AG04449 (cell line): ENCODE results near the gene SLC9C1.

Experiments used
- CTCF ChIA-PET: fragments of 350-600 bp; formaldehyde crosslinking; extraction: SDS; loops from one replicate; lab custom pipeline; 2021; ENCODE audit warnings: antibody characterized with exemption; lab: Yijun Ruan, JAX
- POLR2A ChIA-PET: fragments of 400-600, 350-600 bp; formaldehyde crosslinking; extraction: SDS; loops from one replicate; lab custom pipeline; 2020; ENCODE audit warnings: antibody characterized with exemption, inconsistent platforms; lab: Yijun Ruan, JAX
- DNase-seq: peaks from one replicate; pipeline ENCODE4 v3.0.0-alpha.2; 2010; ENCODE audit warnings: low read depth, low spot score
- H3K4me3 ChIP-seq: 2 replicates; pipeline ENCODE4 v1.5.1; 2011; ENCODE audit warnings: low read depth, mild to moderate bottlenecking, control low read depth, low read length
- TF ChIP-seq, protein P1 (sequence below): IDR thresholded peaks from one replicate; pipeline ENCODE4 v1.5.1; 2011; ENCODE audit warnings: mild to moderate bottlenecking, moderate library complexity, low read length, control low read depth, inconsistent platforms; ENCODE audit not compliant: insufficient read depth; ENCODE audit errors: missing control alignments

SLC9C1 gene

DNA sequence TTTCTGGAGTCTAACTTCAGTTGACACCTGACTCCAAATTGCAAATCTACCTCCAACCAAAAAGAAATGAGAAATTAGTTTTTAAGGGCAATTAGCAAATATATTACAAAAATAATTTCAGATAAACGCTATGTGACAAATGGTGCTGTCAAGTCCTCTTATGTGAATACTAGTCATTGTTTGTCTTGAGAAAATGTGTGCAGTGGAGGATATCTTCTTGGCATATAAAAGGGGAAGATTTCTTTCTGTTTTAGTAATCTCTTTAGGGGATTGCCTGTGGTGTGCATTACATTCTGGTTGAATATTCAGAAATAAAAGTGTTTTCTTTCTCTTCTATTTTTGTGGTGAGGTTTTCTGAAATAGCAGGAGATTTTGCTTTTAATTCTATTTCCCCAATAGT, 158.0 kb downstream of the SLC9C1 start:
- TF ChIP-seq, protein P1, sequence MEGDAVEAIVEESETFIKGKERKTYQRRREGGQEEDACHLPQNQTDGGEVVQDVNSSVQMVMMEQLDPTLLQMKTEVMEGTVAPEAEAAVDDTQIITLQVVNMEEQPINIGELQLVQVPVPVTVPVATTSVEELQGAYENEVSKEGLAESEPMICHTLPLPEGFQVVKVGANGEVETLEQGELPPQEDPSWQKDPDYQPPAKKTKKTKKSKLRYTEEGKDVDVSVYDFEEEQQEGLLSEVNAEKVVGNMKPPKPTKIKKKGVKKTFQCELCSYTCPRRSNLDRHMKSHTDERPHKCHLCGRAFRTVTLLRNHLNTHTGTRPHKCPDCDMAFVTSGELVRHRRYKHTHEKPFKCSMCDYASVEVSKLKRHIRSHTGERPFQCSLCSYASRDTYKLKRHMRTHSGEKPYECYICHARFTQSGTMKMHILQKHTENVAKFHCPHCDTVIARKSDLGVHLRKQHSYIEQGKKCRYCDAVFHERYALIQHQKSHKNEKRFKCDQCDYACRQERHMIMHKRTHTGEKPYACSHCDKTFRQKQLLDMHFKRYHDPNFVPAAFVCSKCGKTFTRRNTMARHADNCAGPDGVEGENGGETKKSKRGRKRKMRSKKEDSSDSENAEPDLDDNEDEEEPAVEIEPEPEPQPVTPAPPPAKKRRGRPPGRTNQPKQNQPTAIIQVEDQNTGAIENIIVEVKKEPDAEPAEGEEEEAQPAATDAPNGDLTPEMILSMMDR = no peak
- ChIA-PET POLR2A (no interaction called here), CTCF (interaction anchor here (0.9 to 5.2 kb wide), 7 partner anchors 9 to 406 kb away, joined by 3 to 42 read pairs (median 3); no protein-coding TSS in a partner anchor)
- H3K4me3 ChIP-seq = no peak overlapping the region
- no peak for DNase-seq

DNA sequence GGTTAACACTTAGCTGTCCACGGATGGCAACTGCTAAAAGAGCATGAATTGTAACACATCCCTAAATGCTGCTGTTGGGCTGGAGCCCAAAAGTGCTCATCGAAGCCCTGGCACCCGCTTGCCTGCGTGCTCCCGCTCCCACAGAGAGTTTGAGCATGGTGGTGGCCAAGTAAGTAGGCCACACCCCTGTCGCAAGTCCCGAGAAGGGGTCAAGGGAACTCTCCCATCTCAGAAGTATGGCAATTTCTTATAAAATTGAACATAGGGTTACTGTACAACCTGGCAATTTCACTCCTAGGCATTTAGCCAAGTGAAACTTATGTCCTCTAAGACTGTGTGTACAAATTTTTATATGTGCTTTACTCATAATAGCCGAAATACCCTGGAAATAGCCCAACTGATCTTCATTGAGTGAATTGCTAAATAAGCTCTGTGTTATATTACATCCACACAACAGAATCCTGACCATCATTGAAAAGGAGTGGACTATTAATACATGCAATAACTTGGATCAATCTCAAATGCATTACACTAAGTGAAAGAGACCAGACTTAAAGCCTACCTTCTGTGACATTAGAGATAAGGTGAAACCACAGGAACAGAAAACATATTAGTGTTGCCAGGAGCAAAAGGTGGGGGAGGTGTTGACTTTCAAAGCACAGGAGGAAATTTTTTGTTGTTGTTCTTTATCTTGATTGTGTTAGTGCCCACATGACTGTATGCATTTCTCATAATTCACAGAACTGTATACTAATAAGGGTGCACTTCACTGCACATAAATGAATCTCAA, 159.5 kb downstream of the SLC9C1 start:
- ChIA-PET CTCF (interaction anchor here (5.2 kb wide), 1 partner anchor 385 kb away, joined by 42 read pairs; no protein-coding TSS in a partner anchor), POLR2A (no interaction called here)
- DNase-seq = no peak
- H3K4me3 ChIP-seq = no peak overlapping the region
- TF ChIP-seq, protein P1 = no peak

DNA sequence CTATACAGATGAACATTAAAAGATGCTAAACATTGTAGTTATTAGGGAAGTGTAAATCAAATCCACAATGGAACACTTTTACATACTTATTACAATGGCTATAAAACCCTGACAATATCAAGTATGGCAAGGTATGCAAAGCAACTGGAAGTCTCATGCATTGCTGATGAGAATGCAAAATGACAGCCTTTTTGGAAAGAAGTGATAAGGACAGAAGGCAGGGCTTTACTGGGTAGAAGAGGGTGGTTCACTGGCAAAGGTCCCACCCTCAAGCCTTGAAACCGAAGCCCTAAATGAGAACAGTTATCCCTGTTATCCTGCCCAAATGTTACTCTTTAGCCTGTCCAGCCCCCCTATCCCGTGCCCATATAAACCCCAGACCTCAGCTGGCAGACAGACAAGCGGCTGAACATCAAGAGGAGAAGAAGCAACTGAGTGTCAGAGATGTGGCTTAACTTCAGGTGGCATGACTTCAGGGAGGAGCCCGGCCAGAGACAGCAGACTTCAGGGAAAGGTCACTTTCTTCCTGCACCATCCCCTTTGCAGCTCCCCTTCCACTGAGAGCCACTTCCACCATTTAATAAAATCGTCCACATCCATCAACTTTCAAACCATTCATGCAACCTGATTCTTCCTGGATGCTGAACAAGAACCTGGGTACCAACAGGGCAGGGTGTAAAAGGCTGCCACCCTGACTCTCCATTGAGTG, 160.2 kb downstream of the SLC9C1 start:
- TF ChIP-seq, protein P1 = no peak
- DNase-seq = no peak
- ChIA-PET CTCF (interaction anchor here (5.2 kb wide), 1 partner anchor 386 kb away, joined by 42 read pairs; no protein-coding TSS in a partner anchor), POLR2A (no interaction called here)
- H3K4me3 ChIP-seq = no peak overlapping the region

DNA sequence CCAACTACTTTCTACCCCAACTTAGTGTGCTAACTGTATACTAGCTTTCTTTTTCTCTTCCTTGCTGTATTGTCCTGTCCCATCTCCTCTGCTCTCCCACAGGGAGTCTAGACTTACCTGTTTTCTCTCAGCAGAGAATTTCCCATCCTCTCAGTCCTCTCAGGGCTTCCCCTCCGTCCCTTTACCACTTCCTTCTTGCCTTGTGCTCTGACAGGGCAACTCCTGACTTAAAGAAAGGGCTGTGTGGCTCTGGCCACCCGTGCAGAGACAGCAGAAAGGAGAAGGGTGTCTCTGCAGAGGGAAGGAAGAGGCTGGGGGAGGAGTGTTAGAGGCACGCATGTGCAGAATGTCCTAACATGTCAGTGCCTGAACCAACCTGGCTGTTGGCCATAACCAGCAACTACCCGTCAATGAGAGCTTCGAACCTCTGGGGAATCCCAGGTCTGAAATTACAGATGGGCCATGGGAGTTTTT, 161.0 kb downstream of the SLC9C1 start, which contains the start of gene GCSAM:
Gene GCSAM, minus strand, starts transcription at position 274 of the 474 bp plus-strand sequence. Its CDS starts 128 bp downstream, at position 146.
- H3K4me3 ChIP-seq = no peak within 1 kb of the TSS
- ChIA-PET POLR2A (no interaction called here), CTCF (no interaction called here)
- no peak for DNase-seq
- TF ChIP-seq, protein P1 = no peak

DNA sequence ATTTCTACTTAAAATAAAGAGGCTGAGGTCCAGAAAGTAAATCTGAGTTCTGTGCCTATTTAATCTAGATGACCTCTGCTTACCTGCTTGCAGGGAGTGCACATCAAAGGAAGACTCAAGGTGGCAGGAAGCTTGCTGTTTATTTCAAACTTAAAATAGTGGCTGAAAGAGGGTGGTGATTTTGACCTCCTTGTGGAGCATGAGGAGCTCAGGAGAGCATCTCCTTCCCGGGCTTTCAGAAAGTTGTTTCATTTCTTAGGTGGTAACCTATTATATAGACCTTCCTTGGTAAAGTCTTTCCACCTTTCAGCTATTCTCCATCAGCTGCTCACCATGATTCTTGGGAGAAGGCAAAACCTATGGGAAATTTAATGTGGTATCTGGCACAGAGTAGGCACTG, 161.5 kb downstream of the SLC9C1 start:
- ChIA-PET POLR2A (no interaction called here), CTCF (no interaction called here)
- no peak for DNase-seq
- TF ChIP-seq, protein P1 = no peak
- no peak overlapping the region for H3K4me3 ChIP-seq

DNA sequence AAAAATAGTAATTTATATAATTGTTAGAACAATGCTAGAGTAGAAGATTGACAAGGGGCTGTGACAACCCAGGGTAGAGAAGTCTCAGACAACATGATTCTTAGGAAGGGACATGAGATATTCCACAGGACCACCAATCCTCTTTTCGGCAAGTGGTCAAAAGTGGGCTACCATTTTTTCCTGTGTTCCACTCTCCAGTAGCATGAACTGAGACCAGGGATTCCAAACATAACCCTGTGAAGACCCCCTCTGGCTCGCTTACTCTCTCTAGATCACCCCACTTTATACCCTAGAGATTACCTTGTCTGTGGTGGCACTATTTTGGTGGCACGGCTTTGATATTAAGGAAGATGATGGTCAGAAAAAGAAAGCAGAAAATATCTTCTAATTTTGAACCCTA, 161.9 kb downstream of the SLC9C1 start:
- TF ChIP-seq, protein P1 = no peak
- H3K4me3 ChIP-seq = no peak overlapping the region
- DNase-seq = no peak
- ChIA-PET CTCF (interaction anchor here (1.5 kb wide), 1 partner anchor 21 kb away, joined by 4 read pairs; no protein-coding TSS in a partner anchor), POLR2A (no interaction called here)
